SK-N-SH (cell line): ENCODE data around the gene ITIH6. TPM values are rescaled to one million over a fixed set of nuclear protein-coding genes. Genes with fewer than 3 reads are reported as not detected.
A peak's percentile ranks its signal among the peaks of the same experiment; 100 is the strongest.
"Not testable (repeated sequence)": the region's sequence is repeated elsewhere in the genome, so short reads cannot be mapped to it uniquely, and the experiment has no call there.

Experiments used
- CTCF ChIA-PET: fragments of 300-600, 350-600 bp; formaldehyde crosslinking; extraction: SDS; loops from one replicate; lab custom pipeline; 2021; lab: Yijun Ruan, JAX
- POLR2A ChIA-PET: fragments of 350-600 bp; sonication (Branson Sonifier 250); formaldehyde crosslinking; extraction: SDS; loops from one replicate; lab custom pipeline; 2020; ENCODE audit warnings: antibody characterized with exemption, inconsistent platforms; lab: Yijun Ruan, JAX
- DNase-seq: peaks from one replicate; pipeline ENCODE4 v3.0.0; 2012
- H2AFZ ChIP-seq: fragments of 200-600 bp; sonication (generic); 2 replicates; pipeline ENCODE4 v1.8.1; 2016; ENCODE audit warnings: antibody characterized with exemption, mild to moderate bottlenecking, low read depth
- H3F3A ChIP-seq: fragments of 200-600 bp; sonication (generic); replicated peaks from 2 replicates; pipeline ENCODE3; 2016; ENCODE audit warnings: antibody characterized with exemption, mild to moderate bottlenecking; ENCODE audit not compliant: insufficient read depth
- H3K27ac ChIP-seq, 2 experiments: fragments of 200-500 bp in 1 of 2; fragments of 200-600 bp in 1 of 2; sonication (Bioruptor generic) in 1 of 2; sonication (generic), shearing (Covaris generic) in 1 of 2; 2 replicates each; pipeline versions ENCODE4 v1.5.1 to v1.6.1; 2014 to 2016; ENCODE audit warnings: low read depth in 2 of 2, inconsistent platforms in 1 of 2, low read length in 1 of 2, mild to moderate bottlenecking in 1 of 2, mixed read lengths in 1 of 2
- H3K27me3 ChIP-seq: fragments of 200-600 bp; sonication (generic), shearing (Covaris generic); 2 replicates; pipeline ENCODE4 v1.6.1; 2016; ENCODE audit warnings: mixed run types; ENCODE audit not compliant: insufficient read depth
- H3K36me3 ChIP-seq, 2 experiments: fragments of 200-500 bp in 1 of 2; fragments of 200-600 bp in 1 of 2; sonication (Bioruptor generic) in 1 of 2; sonication (generic) in 1 of 2; replicated peaks in 1 of 2; 2 replicates each; pipeline versions ENCODE3 to v1.5.1; 2014 to 2016; ENCODE audit warnings: low read length in 1 of 2, mild to moderate bottlenecking in 1 of 2; ENCODE audit not compliant: insufficient read depth in 2 of 2, control insufficient read depth in 1 of 2
- H3K4me1 ChIP-seq, 2 experiments: fragments of 200-500 bp in 1 of 2; fragments of 200-600 bp in 1 of 2; sonication (Bioruptor generic) in 1 of 2; sonication (generic), shearing (Covaris generic) in 1 of 2; 2 replicates each; pipeline versions ENCODE4 v1.5.1 to v1.6.1; 2014 to 2016; ENCODE audit warnings: low read depth in 1 of 2, low read length in 1 of 2, mixed run types in 1 of 2; ENCODE audit not compliant: insufficient read depth in 2 of 2, control insufficient read depth in 1 of 2
- H3K4me2 ChIP-seq: fragments of 200-600 bp; sonication (generic), shearing (Covaris generic); 2 replicates; pipeline ENCODE4 v1.6.1; 2017; ENCODE audit warnings: mixed run types
- H3K4me3 ChIP-seq, 2 experiments: fragments of 200-500 bp in 1 of 2; fragments of 200-600 bp in 1 of 2; sonication (Bioruptor generic) in 1 of 2; sonication (generic), shearing (Covaris generic) in 1 of 2; 2 replicates each; pipeline versions ENCODE4 v1.5.1 to v1.8.1; 2014 to 2016; ENCODE audit warnings: low read depth in 2 of 2, inconsistent platforms in 1 of 2, low read length in 1 of 2, mild to moderate bottlenecking in 1 of 2, mixed read lengths in 1 of 2, moderate library complexity in 1 of 2
- H3K79me2 ChIP-seq: fragments of 200-600 bp; sonication (generic); 2 replicates; pipeline ENCODE4 v1.8.1; 2017; ENCODE audit warnings: mild to moderate bottlenecking; ENCODE audit not compliant: insufficient read depth
- H3K9ac ChIP-seq: fragments of 200-600 bp; sonication (generic); 2 replicates; pipeline ENCODE4 v1.6.1; 2017; ENCODE audit warnings: mixed run types
- H3K9me2 ChIP-seq: fragments of 200-600 bp; sonication (generic); 2 replicates; pipeline ENCODE4 v1.6.1; 2017; ENCODE audit warnings: mixed run types
- H3K9me3 ChIP-seq: fragments of 200-600 bp; sonication (generic); 2 replicates; pipeline ENCODE4 v1.6.1; 2017; ENCODE audit warnings: mixed run types, mild to moderate bottlenecking, moderate library complexity
- H4K20me1 ChIP-seq: fragments of 200-600 bp; sonication (generic); 2 replicates; pipeline ENCODE4 v1.6.1; 2017; ENCODE audit warnings: mild to moderate bottlenecking, mixed run types; ENCODE audit not compliant: insufficient read depth
- ELF1 ChIP-seq: IDR thresholded peaks from 2 replicates; pipeline ENCODE4 v1.4.0; 2012
- GABPA ChIP-seq: IDR thresholded peaks from 2 replicates; pipeline ENCODE4 v1.4.0; 2012; ENCODE audit warnings: low read depth, mild to moderate bottlenecking
- RCOR1 ChIP-seq: fragments of 150-350 bp; IDR thresholded peaks from 2 replicates; pipeline ENCODE4 v1.6.1; 2017; ENCODE audit warnings: antibody characterized with exemption, low read length
- RFX5 ChIP-seq: IDR thresholded peaks from 2 replicates; pipeline ENCODE4 v1.6.1; 2012; ENCODE audit warnings: mild to moderate bottlenecking, improper control_type of control experiment, low read length
- RXRA ChIP-seq: IDR thresholded peaks from 2 replicates; pipeline ENCODE4 v1.4.0; 2012; ENCODE audit warnings: low read depth, mild to moderate bottlenecking, borderline replicate concordance
- TAF1 ChIP-seq: IDR thresholded peaks from 2 replicates; pipeline ENCODE4 v1.6.1; 2012; ENCODE audit warnings: low read depth, mild to moderate bottlenecking, low read length, moderate library complexity, borderline replicate concordance
- TEAD4 ChIP-seq: IDR thresholded peaks from 2 replicates; pipeline ENCODE4 v1.4.0; 2012; ENCODE audit warnings: mild to moderate bottlenecking, borderline replicate concordance; ENCODE audit not compliant: insufficient read depth
- WGBS: methylation state at CpG from one replicate; pipeline ENCODE4 v1.1.6; 2017; ENCODE audit warnings: low lambda C conversion rate; 5-methylcytosine and 5-hydroxymethylcytosine counted together
- polyA plus RNA-seq, 3 experiments: library from polyadenylated mRNA; depleted of rRNA; stranded (reverse); fragments of >200 nt; gene quantifications; 2 replicates each; pipeline ENCODE4 v1.2.3, GENCODE V29; 2012
- TF ChIP-seq, protein P1 (sequence below): fragments of 150-350 bp; IDR thresholded peaks from 2 replicates; pipeline ENCODE4 v1.6.1; 2017; ENCODE audit warnings: antibody characterized with exemption, low read length, low read depth, borderline replicate concordance
- TF ChIP-seq, protein P2 (sequence below): IDR thresholded peaks from 2 replicates; pipeline ENCODE4 v1.4.0; 2012; ENCODE audit warnings: low read depth
- TF ChIP-seq, protein P3 (sequence below): IDR thresholded peaks from 2 replicates; pipeline ENCODE4 v1.4.0; 2012; ENCODE audit warnings: low read depth, borderline replicate concordance

ITIH6 gene
- polyA plus RNA-seq, 1 of the 3 experiments (the other 2 are of a cell fraction), result not detected

DNA sequence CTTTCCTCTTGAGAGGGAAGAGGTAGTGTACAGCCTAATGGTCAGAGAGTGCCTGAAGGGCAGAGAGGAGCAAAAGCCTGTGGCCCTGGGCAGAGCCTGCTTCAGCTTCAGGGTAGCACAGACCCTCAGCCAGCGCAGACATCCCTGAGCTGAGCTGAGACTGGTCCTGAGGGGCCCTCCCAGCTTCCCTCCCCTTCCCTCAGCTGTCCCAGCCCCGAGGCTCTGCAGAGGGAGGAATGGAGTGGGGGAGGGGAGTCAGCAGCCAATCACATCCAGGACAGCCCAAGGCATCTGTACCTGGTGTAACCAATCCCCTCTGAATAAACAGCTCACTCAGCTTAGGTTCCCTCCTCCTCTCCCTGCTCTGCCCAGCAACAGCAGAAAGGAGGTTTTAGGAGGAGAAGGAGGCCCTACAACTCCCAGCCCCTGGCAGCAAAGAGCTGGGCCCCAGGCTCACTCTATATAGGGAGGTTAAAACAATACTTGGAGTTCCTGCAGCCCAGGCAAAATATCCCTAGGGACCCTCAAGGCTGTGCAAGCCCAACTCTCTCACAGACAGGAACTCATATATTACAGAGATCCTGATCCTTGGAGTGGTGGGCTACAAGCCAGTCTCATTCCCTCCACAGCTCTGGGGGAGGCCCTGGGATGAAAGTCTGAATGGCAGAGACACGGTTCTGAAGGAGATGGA, 43.3 kb upstream of the ITIH6 start:
- H3K9me3 ChIP-seq, H4K20me1 ChIP-seq, H3K4me2 ChIP-seq, H3K4me1 ChIP-seq, H3K79me2 ChIP-seq, H2AFZ ChIP-seq, H3K36me3 ChIP-seq, H3K9me2 ChIP-seq, CTCF ChIA-PET, POLR2A ChIA-PET, DNase-seq, H3K4me3 ChIP-seq, H3K27me3 ChIP-seq, H3F3A ChIP-seq, H3K9ac ChIP-seq: not testable (repeated sequence)
- H3K27ac ChIP-seq, result peak overlapping the region in 1 of 2 experiments; percentile 48; a peak in 2 of 4 replicates
- peak; percentile 63; the same call in 1 of the 2 replicates for TF ChIP-seq RFX5
- 0% methylated on average over 1 of the region's 3 CpGs for WGBS

DNA sequence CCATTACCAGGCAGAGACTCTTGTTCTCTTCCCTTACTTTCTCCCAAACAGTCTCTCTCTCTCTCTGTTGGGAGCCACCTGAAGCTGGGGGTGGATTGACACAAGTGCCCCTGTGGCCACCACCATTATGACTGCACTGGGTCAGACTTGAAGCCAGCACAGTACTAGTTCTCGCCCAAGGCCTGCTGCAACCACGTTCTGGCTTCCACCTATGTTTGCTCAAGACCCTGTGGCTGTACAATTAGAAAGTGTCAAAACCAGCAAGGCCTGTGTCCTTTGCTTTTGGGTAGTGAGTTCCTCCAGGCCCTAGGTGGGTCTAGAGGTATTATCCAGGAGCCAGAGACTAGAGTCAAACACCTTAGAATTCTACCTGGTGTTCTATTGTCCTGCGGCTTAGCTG, 40.5 kb upstream of the ITIH6 start:
- WGBS, result 19% methylated on average over 3 of the region's 3 CpGs
- Histone ChIP-seq H3K79me2 (no peaks in the 10 kb centered on the region), H3K27me3 (no peaks in the 10 kb centered on the region), H3K4me2 (no peak overlapping the region), H3F3A (no peaks in the 10 kb centered on the region), H4K20me1 (no peaks in the 10 kb centered on the region), H2AFZ (no peak overlapping the region), H3K36me3 (no peaks in the 10 kb centered on the region), H3K27ac (no peak overlapping the region), H3K9me2 (no peaks in the 10 kb centered on the region), H3K9ac (no peak overlapping the region), H3K9me3 (no peaks in the 10 kb centered on the region), H3K4me1 (peaks cover 0 to 9% of the 10 kb centered on the region in 2 experiments; a peak in 1 of 4 replicates), H3K4me3 (no peak overlapping the region)
- POLR2A ChIA-PET, result no interaction called here
- CTCF ChIA-PET, result no interaction called here
- no peak for TF ChIP-seq TEAD4
- TF ChIP-seq RCOR1, result no peak
- TF ChIP-seq RXRA, result no peak
- TF ChIP-seq, protein P1, sequence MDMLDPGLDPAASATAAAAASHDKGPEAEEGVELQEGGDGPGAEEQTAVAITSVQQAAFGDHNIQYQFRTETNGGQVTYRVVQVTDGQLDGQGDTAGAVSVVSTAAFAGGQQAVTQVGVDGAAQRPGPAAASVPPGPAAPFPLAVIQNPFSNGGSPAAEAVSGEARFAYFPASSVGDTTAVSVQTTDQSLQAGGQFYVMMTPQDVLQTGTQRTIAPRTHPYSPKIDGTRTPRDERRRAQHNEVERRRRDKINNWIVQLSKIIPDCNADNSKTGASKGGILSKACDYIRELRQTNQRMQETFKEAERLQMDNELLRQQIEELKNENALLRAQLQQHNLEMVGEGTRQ, result no peak
- TF ChIP-seq, protein P2, sequence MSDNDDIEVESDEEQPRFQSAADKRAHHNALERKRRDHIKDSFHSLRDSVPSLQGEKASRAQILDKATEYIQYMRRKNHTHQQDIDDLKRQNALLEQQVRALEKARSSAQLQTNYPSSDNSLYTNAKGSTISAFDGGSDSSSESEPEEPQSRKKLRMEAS, result no peak
- TF ChIP-seq, protein P3, sequence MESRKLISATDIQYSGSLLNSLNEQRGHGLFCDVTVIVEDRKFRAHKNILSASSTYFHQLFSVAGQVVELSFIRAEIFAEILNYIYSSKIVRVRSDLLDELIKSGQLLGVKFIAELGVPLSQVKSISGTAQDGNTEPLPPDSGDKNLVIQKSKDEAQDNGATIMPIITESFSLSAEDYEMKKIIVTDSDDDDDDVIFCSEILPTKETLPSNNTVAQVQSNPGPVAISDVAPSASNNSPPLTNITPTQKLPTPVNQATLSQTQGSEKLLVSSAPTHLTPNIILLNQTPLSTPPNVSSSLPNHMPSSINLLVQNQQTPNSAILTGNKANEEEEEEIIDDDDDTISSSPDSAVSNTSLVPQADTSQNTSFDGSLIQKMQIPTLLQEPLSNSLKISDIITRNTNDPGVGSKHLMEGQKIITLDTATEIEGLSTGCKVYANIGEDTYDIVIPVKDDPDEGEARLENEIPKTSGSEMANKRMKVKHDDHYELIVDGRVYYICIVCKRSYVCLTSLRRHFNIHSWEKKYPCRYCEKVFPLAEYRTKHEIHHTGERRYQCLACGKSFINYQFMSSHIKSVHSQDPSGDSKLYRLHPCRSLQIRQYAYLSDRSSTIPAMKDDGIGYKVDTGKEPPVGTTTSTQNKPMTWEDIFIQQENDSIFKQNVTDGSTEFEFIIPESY, result no peak
- no peak for TF ChIP-seq ELF1
- no peak for TF ChIP-seq TAF1
- no peak for TF ChIP-seq GABPA
- TF ChIP-seq RFX5, result no peak
- no peak for DNase-seq
